GM12878 (cell line): ENCODE measurements around the gene CCDC107. TPM values are rescaled to one million over a fixed set of nuclear protein-coding genes. Genes with fewer than 3 reads are reported as not detected.

ENCODE experiments used
- ATAC-seq: fragments of 200-7000 bp; cut with Tn5 transposase; 3 replicates; pipeline ENCODE4 v1.9.1; 2020; ENCODE audit warnings: mild to moderate bottlenecking, moderate library complexity
- BruUV-seq: library from RNA; stranded (reverse); fragments of 400-500 nt; replicated peaks from 2 replicates; lab custom pipeline; 2021; lab: Mats Ljungman, UMichigan
- CTCF ChIA-PET: fragments of 300-600 bp; sonication (Branson Sonifier 250); formaldehyde crosslinking; extraction: SDS; loops from one replicate; lab custom pipeline; 2021; ENCODE audit warnings: inconsistent platforms; lab: Yijun Ruan, JAX
- POLR2A ChIA-PET: fragments of 350-600 bp; formaldehyde crosslinking; extraction: SDS; loops from one replicate; lab custom pipeline; 2021; ENCODE audit warnings: inconsistent platforms; lab: Charles Lee
- RAD21 ChIA-PET: fragments of 300-600 bp; sonication (Branson Sonifier 250); formaldehyde crosslinking; loops from one replicate; lab custom pipeline; 2023; ENCODE audit warnings: antibody characterized with exemption; ENCODE audit not compliant: unreplicated experiment; lab: Charles Lee
- SMC1A ChIA-PET: fragments of 300-600 bp; sonication (Branson Sonifier 250); formaldehyde crosslinking; loops from one replicate; lab custom pipeline; 2023; ENCODE audit not compliant: unreplicated experiment, uncharacterized antibody; lab: Charles Lee
- DNase-seq: peaks from one replicate; pipeline ENCODE4 v3.0.0-alpha.2; 2011; ENCODE audit warnings: low read depth, low spot score
- FAIRE-seq: peaks from 3 replicates; lab custom pipeline; 2011; peaks lifted over from hg19 to GRCh38; lab: Jason Lieb, UNC
- H2AFZ ChIP-seq: 2 replicates; pipeline ENCODE4 v1.6.0; 2011; ENCODE audit warnings: low read depth, low read length, control low read depth; ENCODE audit not compliant: control insufficient read depth
- H3K27ac ChIP-seq: 2 replicates; pipeline ENCODE4 v1.5.1; 2011; ENCODE audit warnings: control low read depth; ENCODE audit not compliant: control insufficient read depth, insufficient read depth
- H3K27me3 ChIP-seq, 2 experiments: replicated peaks in 1 of 2; 2 replicates each; pipeline versions ENCODE4 v1.6.0 to v1.6.1; 2011; ENCODE audit warnings: low read length in 1 of 2; ENCODE audit not compliant: control insufficient read depth in 2 of 2, insufficient read depth in 2 of 2
- H3K36me3 ChIP-seq, 2 experiments: 2 replicates each; pipeline ENCODE4 v1.5.1; 2011; ENCODE audit warnings: low read length in 1 of 2; ENCODE audit not compliant: control insufficient read depth in 2 of 2, insufficient read depth in 2 of 2
- H3K4me1 ChIP-seq: 2 replicates; pipeline ENCODE4 v1.6.1; 2011; ENCODE audit warnings: mild to moderate bottlenecking, low read length, moderate library complexity, mixed read lengths; ENCODE audit not compliant: control insufficient read depth, insufficient read depth
- H3K4me2 ChIP-seq: 2 replicates; pipeline ENCODE4 v1.6.0; 2011; ENCODE audit warnings: control low read depth; ENCODE audit not compliant: control insufficient read depth, insufficient read depth
- H3K4me3 ChIP-seq: fragments of 200-600 bp; sonication (generic); 2 replicates; pipeline ENCODE4 v1.5.1; 2016
- H3K79me2 ChIP-seq: 2 replicates; pipeline ENCODE4 v1.6.0; 2011; ENCODE audit warnings: low read length; ENCODE audit not compliant: control insufficient read depth, insufficient read depth
- H3K9ac ChIP-seq: 2 replicates; pipeline ENCODE4 v1.8.0; 2011; ENCODE audit warnings: low read length, control low read depth, mixed read lengths; ENCODE audit not compliant: control insufficient read depth, insufficient read depth
- H3K9me3 ChIP-seq: replicated peaks from 3 replicates; pipeline ENCODE4 v1.5.1; 2011; ENCODE audit warnings: mild to moderate bottlenecking, low read length; ENCODE audit not compliant: control insufficient read depth, insufficient read depth
- H4K20me1 ChIP-seq: 2 replicates; pipeline ENCODE4 v1.6.0; 2011; ENCODE audit not compliant: control insufficient read depth, insufficient read depth
- EED ChIP-seq: sonication (generic); IDR thresholded peaks from 2 replicates; pipeline ENCODE4 v1.6.1; 2016; ENCODE audit warnings: antibody characterized with exemption, low read depth
- EGR1 ChIP-seq, 2 experiments: IDR thresholded peaks; 1 replicate in 1 of 2; 2 replicates in 1 of 2; pipeline ENCODE4 v1.6.1; 2011 to 2012; ENCODE audit warnings: low read depth in 2 of 2, low read length in 2 of 2, borderline replicate concordance in 1 of 2, mild to moderate bottlenecking in 1 of 2, moderate library complexity in 1 of 2
- ELK1 ChIP-seq: IDR thresholded peaks from 2 replicates; pipeline ENCODE4 v1.6.1; 2012; ENCODE audit warnings: low read depth, low read length, improper control_type of control experiment
- IKZF1 ChIP-seq: fragments of 450-650 bp; conservative IDR thresholded peaks from 2 replicates; pipeline ENCODE4 v1.6.1; 2017; ENCODE audit warnings: antibody characterized with exemption, mild to moderate bottlenecking
- NBN ChIP-seq: fragments of 450-650 bp; IDR thresholded peaks from 2 replicates; pipeline ENCODE4 v1.6.1; 2016
- SP1 ChIP-seq: IDR thresholded peaks from one replicate; pipeline ENCODE4 v1.6.1; 2011; ENCODE audit warnings: low read depth, low read length
- TCF7 ChIP-seq: IDR thresholded peaks from 2 replicates; pipeline ENCODE4 v1.6.1; 2014; ENCODE audit warnings: antibody characterized with exemption, borderline replicate concordance
- ZBTB40 ChIP-seq: fragments of 450-650 bp; IDR thresholded peaks from 2 replicates; pipeline ENCODE4 v1.6.1; 2016; ENCODE audit warnings: mild to moderate bottlenecking, moderate library complexity, borderline replicate concordance
- ZNF687 ChIP-seq: fragments of 450-650 bp; IDR thresholded peaks from 2 replicates; pipeline ENCODE4 v1.6.1; 2017; ENCODE audit warnings: mild to moderate bottlenecking, moderate library complexity
- WGBS: methylation state at CpG from one replicate; pipeline ENCODE4 v1.1.6; 2016; ENCODE audit warnings: low lambda C conversion rate; ENCODE audit not compliant: insufficient replicate concordance, insufficient coverage; ENCODE audit errors: missing lambda C conversion rate; 5-methylcytosine and 5-hydroxymethylcytosine counted together
- in situ Hi-C: fragments of 300-500 bp; cut with MboI; formaldehyde crosslinking; loops from 9 replicates; pipeline ENCODE4 v1.14.3; 2018; ENCODE audit warnings: mixed read lengths
- intact Hi-C: fragments of 100-400 bp; cut with micrococcal nuclease; formaldehyde crosslinking; loops from one replicate; pipeline ENCODE4 v1.14.2; 2022; ENCODE audit not compliant: unreplicated experiment
- polyA plus RNA-seq, 11 experiments: library from polyadenylated mRNA; depleted of rRNA in 4 of 11; unstranded in 6 of 11; stranded (reverse) in 5 of 11; fragments of >200 nt; fragmentation: Nextera tagmentation in 4 of 11; fragmentation: Illumina TruSeq in 1 of 11; extraction: Ambion mirVana in 4 of 11; extraction: Trizol in 1 of 11; gene quantifications; 1 replicate in 1 of 11; 2 replicates in 10 of 11; pipeline versions ENCODE4 v1.2.1 to v1.2.3, GENCODE V29; 2011 to 2016; ENCODE audit warnings: inconsistent platforms in 2 of 11, missing spikeins in 2 of 11, low read depth in 1 of 11
- total RNA-seq, 4 experiments: library from RNA; depleted of rRNA in 3 of 4; stranded (reverse); fragments of >200 nt in 3 of 4; fragmentation: Illumina TruSeq in 1 of 4; extraction: Trizol in 1 of 4; gene quantifications; 2 replicates each; pipeline versions ENCODE4 v1.2.1 to v1.2.3, GENCODE V29; 2013 to 2021

The CCDC107 gene
- total and polyA plus RNA-seq, 10 of the 15 experiments (the other 5 are each of a cell fraction or from before 2014, with no cell fraction given), result 0.19 to 18.3 (median 10.6) TPM

- Histone ChIP-seq H3K4me3 (peak within 1 kb of the TSS; percentile 79), H3K27ac (peak within 1 kb of the TSS; percentile 85), H3K27me3 (no peaks in the 10 kb centered on the region), H3K4me2 (peak within 1 kb of the TSS; percentile 82), H2AFZ (peak within 1 kb of the TSS; percentile 75), H3K9me3 (no peaks in the 10 kb centered on the region), H3K79me2 (peaks cover 29% of the 10 kb centered on the region), H3K9ac (peak within 1 kb of the TSS; percentile 81), H4K20me1 (no peaks in the 10 kb centered on the region), H3K4me1 (peaks cover 33% of the 10 kb centered on the region), H3K36me3 (peaks cover 6 to 9% of the 10 kb centered on the region in 2 experiments; a peak in 3 of 4 replicates)
- intact Hi-C loops, result no loop called here
- peak; percentile 92 for ATAC-seq
- CTCF ChIA-PET, result interaction anchor here (0.5 to 13.5 kb wide), 22 partner anchors 9 to 585 kb away, joined by 3 to 227 read pairs (median 4); partner anchors contain the start of genes CREB3, GBA2, RGP1 and SIT1
- FAIRE-seq, result no peak
- POLR2A ChIA-PET, result interaction anchor here (0.6 to 10.9 kb wide), 13 partner anchors 9 to 592 kb away, joined by 3 to 163 read pairs (median 6); partner anchors contain the start of genes CREB3, GBA2, HINT2 and RGP1
- 6% methylated on average over 56 of the region's 58 CpGs for WGBS
- in situ Hi-C loops, result loop anchor here (5.0 kb wide), 1 partner anchor 58 kb away; no protein-coding TSS in a partner anchor
- RAD21 ChIA-PET, result interaction anchor here (0.5 to 9.7 kb wide), 16 partner anchors 11 to 161 kb away, joined by 3 to 95 read pairs (median 4); partner anchors contain the start of genes CREB3, SIT1, TLN1 and TPM2
- BruUV-seq, result TSS peak; percentile 70
- SMC1A ChIA-PET, result interaction anchor here (0.7 to 12.5 kb wide), 22 partner anchors 10 to 217 kb away, joined by 3 to 145 read pairs (median 3); partner anchors contain the start of genes CREB3, HINT2 and TLN1
- DNase-seq, result no peak
- TF ChIP-seq NBN (no peak), IKZF1 (peak; percentile 84), ZNF687 (0 out of 2 replicates have a peak, but pooled peaks have one; percentile 31), ZBTB40 (peak; percentile 13; the same call in 1 of the 2 replicates), TCF7 (no peak), EGR1 (IDR thresholded peaks at IDR 0.05; ENCODE audit: borderline replicate concordance in 1 of 2, low read depth in 2 of 2, low read length in 2 of 2) (peak in 1 of 2 experiments; percentile 29; a peak in 1 of 3 replicates), ELK1 (peak; percentile 83), SP1 (no peak), EED (peak; percentile 56)
Observed at GRCh38 chr9:35664531-35665470, 6.7 kb downstream of the CCDC107 start, which contains the start of gene ARHGEF39. Gene ARHGEF39, minus strand, starts transcription at chr9:35665195. Its CDS starts 26 bp downstream, at chr9:35665169.
